ENCODE measurements around the gene AHDC1. TPM values are rescaled to one million over a fixed set of nuclear protein-coding genes. Genes with fewer than 3 reads are reported as not detected.

The AHDC1 gene
- total and polyA plus RNA-seq, 12 donors = 17.0 to 53.1 (median 40.7) TPM

DNA sequence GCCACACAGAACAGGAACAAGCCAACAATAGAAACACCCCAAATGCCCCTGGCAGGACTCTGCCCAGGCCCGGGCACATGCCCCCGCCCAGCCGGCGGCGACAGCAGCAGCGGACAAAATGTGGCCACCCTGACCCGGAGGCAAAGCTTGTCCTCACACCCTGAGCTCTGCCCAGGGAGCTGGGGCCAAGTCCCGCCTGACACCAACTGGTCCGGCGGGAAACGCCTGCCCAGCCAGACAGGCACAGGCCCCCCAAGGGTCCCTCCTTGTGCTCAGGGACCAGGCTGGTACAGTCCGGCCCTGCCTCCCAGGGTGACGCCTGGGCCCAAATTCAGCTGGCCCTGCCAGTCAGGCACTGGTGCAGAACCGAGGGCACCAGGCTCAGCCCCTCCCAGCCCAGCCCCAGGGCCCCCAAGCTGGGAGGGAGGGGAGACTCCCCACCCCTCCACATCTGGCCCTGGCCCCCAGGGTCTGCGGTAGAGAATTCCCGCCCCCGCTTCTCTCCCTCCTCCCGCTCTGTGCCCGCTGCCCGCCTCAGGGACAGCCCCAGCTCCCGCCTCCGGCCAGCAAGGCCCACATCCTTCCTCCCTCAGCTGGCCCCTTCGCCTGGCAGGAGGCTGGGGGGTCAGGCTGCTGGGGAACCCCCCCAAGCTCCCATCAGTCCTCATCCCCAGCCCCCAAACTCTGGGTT, 2.0 kb downstream of the AHDC1 start:
- 2 to 5% methylated on average over 22 to 23 of the region's 23 CpGs for WGBS, 2 donors
- TF ChIP-seq, protein P1, sequence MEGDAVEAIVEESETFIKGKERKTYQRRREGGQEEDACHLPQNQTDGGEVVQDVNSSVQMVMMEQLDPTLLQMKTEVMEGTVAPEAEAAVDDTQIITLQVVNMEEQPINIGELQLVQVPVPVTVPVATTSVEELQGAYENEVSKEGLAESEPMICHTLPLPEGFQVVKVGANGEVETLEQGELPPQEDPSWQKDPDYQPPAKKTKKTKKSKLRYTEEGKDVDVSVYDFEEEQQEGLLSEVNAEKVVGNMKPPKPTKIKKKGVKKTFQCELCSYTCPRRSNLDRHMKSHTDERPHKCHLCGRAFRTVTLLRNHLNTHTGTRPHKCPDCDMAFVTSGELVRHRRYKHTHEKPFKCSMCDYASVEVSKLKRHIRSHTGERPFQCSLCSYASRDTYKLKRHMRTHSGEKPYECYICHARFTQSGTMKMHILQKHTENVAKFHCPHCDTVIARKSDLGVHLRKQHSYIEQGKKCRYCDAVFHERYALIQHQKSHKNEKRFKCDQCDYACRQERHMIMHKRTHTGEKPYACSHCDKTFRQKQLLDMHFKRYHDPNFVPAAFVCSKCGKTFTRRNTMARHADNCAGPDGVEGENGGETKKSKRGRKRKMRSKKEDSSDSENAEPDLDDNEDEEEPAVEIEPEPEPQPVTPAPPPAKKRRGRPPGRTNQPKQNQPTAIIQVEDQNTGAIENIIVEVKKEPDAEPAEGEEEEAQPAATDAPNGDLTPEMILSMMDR (IDR thresholded peaks at IDR 0.05) = no peak
- intact Hi-C loops (cut with DNase I) = loop anchor here (2.0 to 10.0 kb wide), 16 partner anchors 33 to 307 kb away; partner anchors contain the start of gene WASF2 (in 2 of the 10)
- Histone ChIP-seq H3K36me3 (no peaks in the 10 kb centered on the region), H3K27me3 (peaks cover 0 to 4% (median 0%) of the 10 kb centered on the region in 7 donors), H3K9me3 (no peaks in the 10 kb centered on the region), H3K27ac (peak overlapping the region; percentile 89 to 100 (median 96)), H3K4me3 (peak overlapping the region; percentile 42 to 100 (median 93)), H3K4me1 (peaks cover 44 to 84% (median 75%) of the 10 kb centered on the region in 9 donors)
- ATAC-seq = peak in 7 of 8 donors; percentile 3 to 39 (median 19)
- peak; percentile 55 to 60 for DNase-seq

DNA sequence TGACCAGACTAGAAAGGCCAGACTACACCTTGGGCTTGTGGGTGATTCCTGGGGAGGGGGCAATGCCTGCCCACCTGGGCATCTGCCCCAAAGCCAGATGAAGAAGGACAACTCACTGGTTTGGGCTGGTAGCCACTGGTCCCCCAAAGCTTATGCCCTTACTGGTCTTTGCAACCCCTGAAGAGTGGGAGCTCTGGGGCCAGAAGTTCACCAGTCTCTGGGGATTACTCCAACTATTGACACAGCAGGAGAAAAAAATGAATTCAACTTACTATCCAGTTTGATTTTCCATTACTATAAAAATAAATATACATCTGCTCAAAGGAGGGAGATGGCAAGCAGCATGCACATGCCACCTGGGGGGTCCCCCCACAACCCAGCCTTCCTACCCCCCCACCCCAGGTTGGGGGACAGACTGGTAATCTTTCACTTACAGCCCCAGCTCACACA, 2.6 kb downstream of the AHDC1 start:
- TF ChIP-seq, protein P1 (IDR thresholded peaks at IDR 0.05) = no peak
- intact Hi-C loops (cut with DNase I) = loop anchor here in 9 of 10 donors (2.0 to 10.0 kb wide), 14 partner anchors 33 to 307 kb away; partner anchors contain the start of gene WASF2 (in 1 of the 9)
- Histone ChIP-seq H3K4me1 (peaks cover 47 to 84% (median 76%) of the 10 kb centered on the region in 9 donors), H3K36me3 (no peaks in the 10 kb centered on the region), H3K27ac (peak overlapping the region; percentile 89 to 100 (median 96)), H3K9me3 (no peaks in the 10 kb centered on the region), H3K27me3 (peaks cover 0 to 4% (median 0%) of the 10 kb centered on the region in 7 donors), H3K4me3 (peak overlapping the region; percentile 42 to 100 (median 93))
- no peak for ATAC-seq
- no peak for DNase-seq

- TF ChIP-seq, protein P1 (IDR thresholded peaks at IDR 0.05) = no peak
- H3K36me3 ChIP-seq = peaks cover 0 to 7% (median 0%) of the 10 kb centered on the region in 9 donors
- ATAC-seq (no peak), DNase-seq (no peak)
- H3K4me1 ChIP-seq = peaks cover 54 to 85% (median 77%) of the 10 kb centered on the region in 9 donors
- H3K27ac ChIP-seq = peak overlapping the region in 8 of 10 donors; percentile 93 to 100 (median 98)
- H3K27me3 ChIP-seq = peaks cover 0 to 4% (median 0%) of the 10 kb centered on the region in 7 donors
- H3K9me3 ChIP-seq = no peaks in the 10 kb centered on the region
- intact Hi-C loops (cut with DNase I) = loop anchor here in 9 of 10 donors (2.0 to 10.0 kb wide), 14 partner anchors 32 to 306 kb away; partner anchors contain the start of gene WASF2 (in 1 of the 9)
- 46 to 57% methylated on average over 3 of the region's 3 CpGs for WGBS, 2 donors
- H3K4me3 ChIP-seq = peak overlapping the region in 6 of 10 donors; percentile 83 to 100 (median 96)
These were observed 3.3 kb downstream of the AHDC1 start for GRCh38 chr1:27600498-27601175.
